GM12872 (cell line): Measurements from ENCODE around the gene TC2N.

Source experiments
- CTCF ChIP-seq: IDR thresholded peaks from 3 replicates; pipeline ENCODE4 v1.5.1; 2011; ENCODE audit warnings: low read depth, mild to moderate bottlenecking, low read length, moderate library complexity; ENCODE audit not compliant: insufficient read depth

TC2N gene

GRCh38 chr14:91796617-91797347 lies 70.6 kb downstream of the TC2N start:
- no peak for TF ChIP-seq CTCF

DNA sequence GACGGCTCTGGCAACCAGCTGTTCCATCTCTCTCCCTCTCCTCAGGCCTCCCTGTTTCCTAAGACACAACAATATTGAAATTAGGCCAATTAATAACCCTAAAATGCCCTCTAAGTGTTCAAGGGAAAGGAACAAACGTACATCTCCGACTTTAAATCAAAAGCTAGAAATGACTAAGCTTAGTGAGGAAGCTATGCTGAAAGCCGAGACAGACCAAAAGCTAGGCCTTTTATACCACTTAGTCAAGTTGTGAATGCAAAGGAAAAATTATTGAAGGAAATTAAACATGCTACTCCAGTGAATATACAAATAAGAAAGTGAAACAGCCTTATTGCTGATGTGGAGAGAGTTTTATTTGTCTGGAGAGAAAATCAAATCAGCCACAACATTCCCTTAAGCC lies 73.6 kb downstream of the TC2N start:
- no peak for TF ChIP-seq CTCF

GRCh38 chr14:91786188-91786587 lies 81.1 kb downstream of the TC2N start:
- TF ChIP-seq CTCF: no peak

DNA sequence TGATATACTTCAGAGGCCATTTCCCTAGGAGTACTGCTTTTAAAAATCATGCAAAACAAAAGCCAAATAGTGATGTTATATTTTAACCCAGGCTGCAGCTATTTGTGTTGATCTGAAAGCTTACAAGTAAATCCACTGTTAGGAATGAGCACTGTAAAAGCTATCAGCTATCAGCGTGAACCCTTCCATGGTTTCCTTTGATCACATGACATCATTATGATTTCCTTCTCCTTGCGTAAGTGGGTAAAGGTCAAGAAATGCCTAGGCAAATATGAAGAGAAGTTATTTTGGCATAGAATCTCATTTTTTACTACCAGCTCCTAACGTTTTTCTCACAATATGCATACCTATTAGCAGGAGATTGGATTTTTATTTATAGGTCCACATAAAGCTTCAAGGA lies 86.9 kb downstream of the TC2N start:
- TF ChIP-seq CTCF: no peak

DNA sequence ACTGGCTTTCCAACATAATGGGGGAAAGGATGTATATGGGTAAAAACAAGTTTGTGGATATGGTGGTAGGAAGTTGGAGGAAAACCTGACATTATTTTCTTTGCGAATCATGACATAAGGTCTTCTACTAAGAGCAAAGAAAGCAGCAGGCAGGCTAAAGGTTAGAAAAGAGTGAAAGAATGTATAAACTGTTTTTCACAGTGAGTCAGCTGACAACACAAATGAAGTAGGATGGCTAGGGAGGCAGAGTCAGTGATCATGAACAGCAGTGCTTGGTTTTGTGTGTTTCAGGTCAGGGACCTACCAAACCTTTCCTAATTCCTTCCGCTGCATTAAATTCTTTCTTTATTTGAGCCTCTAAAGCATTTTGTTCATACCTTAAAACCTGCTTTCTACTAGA lies 89.1 kb downstream of the TC2N start:
- TF ChIP-seq CTCF: no peak

- no peak for TF ChIP-seq CTCF
Measured at GRCh38 chr14:91774140-91775096, 92.9 kb downstream of the TC2N start.

DNA sequence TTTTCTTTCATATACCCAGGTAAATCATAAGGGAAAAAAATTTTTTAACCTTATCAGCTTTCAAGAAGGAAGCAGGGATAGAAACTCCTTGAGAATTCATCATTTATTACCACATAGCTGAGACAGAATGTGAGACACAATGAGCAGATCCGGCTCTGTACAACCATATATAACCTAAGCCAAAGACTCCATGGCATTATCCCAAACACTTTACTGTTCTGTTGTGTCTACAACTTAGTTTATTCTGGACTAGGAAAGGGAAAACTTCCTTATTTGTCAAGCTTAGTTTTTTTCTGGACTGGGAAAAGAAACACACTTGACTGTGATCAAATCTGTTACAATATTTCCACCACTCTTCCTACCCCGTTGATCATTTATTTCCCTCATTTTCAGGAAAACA lies 97.2 kb downstream of the TC2N start:
- no peak for TF ChIP-seq CTCF
